GM12873 (cell line): ENCODE measurements around the gene SPATA19.

Source experiments
- CTCF ChIP-seq: IDR thresholded peaks from 2 replicates; pipeline ENCODE4 v1.5.1; 2012; ENCODE audit warnings: low read depth, mild to moderate bottlenecking, moderate library complexity, low read length, control low read depth; ENCODE audit not compliant: insufficient read depth; ENCODE audit errors: missing control alignments

SPATA19 gene

GRCh38 chr11:133794205-133794604 is 51.1 kb downstream of the SPATA19 start:
- no peak for TF ChIP-seq CTCF

GRCh38 chr11:133793271-133794035 is 51.9 kb downstream of the SPATA19 start:
- no peak for TF ChIP-seq CTCF

- TF ChIP-seq CTCF, result no peak
Observed at GRCh38 chr11:133790995-133791394, 54.3 kb downstream of the SPATA19 start.
